ENCODE data around the gene CT45A9.
"Not testable (repeated sequence)": the region's sequence is repeated elsewhere in the genome, so short reads cannot be mapped to it uniquely, and the experiment has no call there.

Gene CT45A9, protein sequence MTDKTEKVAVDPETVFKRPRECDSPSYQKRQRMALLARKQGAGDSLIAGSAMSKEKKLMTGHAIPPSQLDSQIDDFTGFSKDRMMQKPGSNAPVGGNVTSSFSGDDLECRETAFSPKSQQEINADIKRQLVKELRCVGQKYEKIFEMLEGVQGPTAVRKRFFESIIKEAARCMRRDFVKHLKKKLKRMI

GRCh38 chrX:135871712-135872111 is at the start of gene CT45A9:
CT45A9 (minus strand) TSS chrX:135871812; CDS start chrX:135868061, 3,751 bp downstream.
- DNase-seq (ENCODE audit: low spot score), result not testable (repeated sequence)

DNA sequence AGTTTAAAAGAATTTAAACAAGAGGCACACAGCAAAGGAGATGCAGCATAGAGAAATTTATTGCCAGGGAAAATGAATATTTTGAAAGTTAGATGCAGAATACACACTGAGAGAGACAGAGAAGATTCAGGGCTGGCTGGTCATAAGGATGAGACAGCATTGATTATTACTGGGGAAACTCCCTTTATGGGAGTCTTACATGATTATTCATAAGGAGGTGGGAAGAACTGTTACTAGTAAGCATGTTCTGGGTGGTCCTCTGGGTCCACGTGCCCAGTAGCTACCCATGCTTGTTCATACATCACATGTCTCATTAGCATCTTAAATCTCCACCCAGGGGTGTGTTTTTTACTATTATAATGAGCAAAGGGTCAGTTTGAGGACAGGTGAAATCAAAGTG is 48.9 kb upstream of the CT45A9 start:
- not testable (repeated sequence) for DNase-seq (ENCODE audit: low spot score)

GRCh38 chrX:135914404-135914803 is 42.8 kb upstream of the CT45A9 start:
- no peak for DNase-seq (ENCODE audit: low spot score)

DNA sequence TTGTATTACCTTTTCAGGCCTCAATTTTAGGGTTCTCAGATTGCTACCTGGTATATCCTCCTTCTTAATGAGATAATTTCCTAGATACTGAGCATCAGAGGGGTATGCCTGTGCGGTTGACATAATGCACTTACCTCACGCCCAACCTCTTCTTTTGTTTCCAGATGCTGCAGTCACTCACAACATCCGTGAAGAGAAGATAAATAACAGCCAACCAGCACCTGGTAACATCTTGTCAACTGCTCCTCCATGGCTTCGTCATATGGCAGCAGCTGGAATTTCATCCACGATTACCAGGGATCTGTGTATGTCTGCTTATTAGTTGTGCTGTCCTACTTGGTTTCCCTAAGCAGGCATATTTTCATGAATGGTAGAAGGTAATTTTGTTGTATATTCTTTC is 38.6 kb upstream of the CT45A9 start:
- DNase-seq (ENCODE audit: low spot score), result no peak

DNA sequence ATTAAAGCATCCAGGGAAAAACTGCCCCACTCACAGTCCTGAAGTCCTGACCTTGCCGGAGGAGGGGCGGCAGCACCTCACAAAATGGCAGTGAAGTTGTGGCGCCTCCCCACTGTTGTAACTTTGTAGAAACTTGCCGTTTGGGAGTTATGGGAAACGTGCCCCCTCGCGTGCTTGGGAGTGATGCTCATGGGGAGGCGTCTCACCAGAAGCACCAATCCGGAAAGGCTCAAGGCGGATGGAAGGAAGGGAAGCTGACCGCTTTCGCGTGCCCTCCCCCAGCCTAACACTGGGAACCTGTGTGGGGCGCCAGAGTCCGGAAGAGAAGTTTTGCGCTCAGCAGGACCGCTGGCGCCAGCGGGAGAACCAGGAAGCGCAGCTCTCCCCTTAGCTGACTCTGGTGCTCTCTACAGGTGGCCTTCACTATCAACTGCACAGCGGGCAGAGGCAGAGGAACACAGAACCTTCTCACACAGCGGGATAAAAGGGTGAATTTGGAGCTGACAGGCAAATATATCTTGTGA is 21.7 kb upstream of the CT45A9 start, which contains the start of the genes CT45A10 and SAGE1:
Gene CT45A10, minus strand, starts transcription at position 151 of the 524 bp plus-strand sequence. CDS start 8,100 bp downstream, outside the sequence.
Gene SAGE1, plus strand, starts transcription at position 423 of the 524 bp plus-strand sequence. CDS start 2,527 bp downstream, outside the sequence.
- no peak for DNase-seq (ENCODE audit: low spot score)

- DNase-seq (ENCODE audit: low spot score), result no peak
Measured at GRCh38 chrX:135892781-135893180, 21.2 kb upstream of the CT45A9 start.

DNA sequence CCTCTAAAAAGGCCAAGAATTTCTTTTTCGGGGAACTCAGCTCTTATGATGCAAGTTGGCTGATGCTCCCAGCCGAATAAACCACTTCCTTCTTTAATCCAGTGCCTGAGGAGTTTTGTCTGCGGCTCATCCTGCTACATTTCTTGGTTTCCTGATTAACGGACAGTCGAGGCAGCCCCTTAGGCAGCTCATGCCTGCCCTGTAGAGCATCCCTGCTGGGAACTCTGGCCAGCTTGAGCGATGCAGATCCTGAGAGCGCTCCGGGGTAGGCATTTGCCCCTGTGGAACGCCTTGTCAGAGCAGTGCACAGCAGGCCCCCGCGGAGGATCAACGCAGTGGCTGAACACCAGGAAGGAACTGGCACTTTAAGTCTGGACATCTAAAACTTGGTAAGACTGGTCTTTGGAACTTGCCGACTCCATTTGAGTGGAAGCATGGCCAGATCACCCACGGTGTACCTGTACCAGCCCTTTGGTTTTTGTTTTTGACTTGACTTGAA is 18.5 kb upstream of the CT45A9 start:
- no peak for DNase-seq (ENCODE audit: low spot score)

DNA sequence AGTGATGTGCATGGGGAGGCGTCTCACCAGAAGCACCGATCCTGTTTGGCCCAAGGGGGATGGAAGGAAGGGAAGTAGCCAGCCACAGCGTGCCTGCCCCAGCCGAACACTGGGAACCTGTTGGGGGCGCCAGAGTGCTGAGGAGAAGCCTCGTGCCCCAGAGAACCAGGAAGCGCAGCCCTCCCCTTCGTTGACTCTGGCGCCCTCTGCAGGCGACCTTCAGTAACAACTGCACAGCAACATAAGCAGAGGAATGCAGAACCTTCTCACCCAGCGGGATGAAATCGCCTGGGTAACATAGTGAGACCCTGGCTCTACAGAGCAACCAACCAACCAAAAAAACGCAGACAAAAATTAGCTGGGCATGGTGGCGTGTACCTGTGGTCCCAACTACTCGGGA is 17.4 kb upstream of the CT45A9 start:
- DNase-seq (ENCODE audit: low spot score), result not testable (repeated sequence)

GRCh38 chrX:135888230-135888629 is 16.6 kb upstream of the CT45A9 start:
- not testable (repeated sequence) for DNase-seq (ENCODE audit: low spot score)

- not testable (repeated sequence) for DNase-seq (ENCODE audit: low spot score)
Measured at GRCh38 chrX:135882741-135883140, 11.1 kb upstream of the CT45A9 start.

GRCh38 chrX:135854438-135854837 is 17.2 kb downstream of the CT45A9 start, which contains the start of gene CT45A8:
CT45A8 (minus strand) TSS chrX:135854538; CDS start chrX:135850783, 3,755 bp downstream.
- DNase-seq (ENCODE audit: low spot score), result not testable (repeated sequence)

- not testable (repeated sequence) for DNase-seq (ENCODE audit: low spot score)
Measured at GRCh38 chrX:135837180-135837579, 34.4 kb downstream of the CT45A9 start, which contains the start of gene CT45A7. CT45A7 (minus strand) TSS chrX:135837280; CDS start chrX:135833533, 3,747 bp downstream.

DNA sequence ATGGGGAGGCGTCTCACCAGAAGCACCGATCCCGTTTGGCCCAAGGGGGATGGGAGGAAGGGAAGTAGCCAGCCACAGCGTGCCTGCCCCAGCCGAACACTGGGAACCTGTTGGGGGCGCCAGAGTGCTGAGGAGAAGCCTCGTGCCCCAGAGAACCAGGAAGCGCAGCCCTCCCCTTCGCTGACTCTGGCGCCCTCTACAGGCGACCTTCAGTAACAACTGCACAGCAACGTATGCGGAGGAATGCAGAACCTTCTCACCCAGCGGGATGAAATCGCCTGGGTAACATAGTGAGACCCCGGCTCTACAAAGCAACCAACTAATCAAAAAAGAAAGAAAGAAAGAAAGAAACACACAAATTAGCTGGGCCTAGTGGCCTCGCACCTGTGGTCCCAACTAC is 51.7 kb downstream of the CT45A9 start, which contains the start of gene CT45A2:
Gene CT45A2, minus strand, starts transcription at position 101 of the 400 bp plus-strand sequence. CDS start 3,747 bp downstream, outside the sequence.
- DNase-seq (ENCODE audit: low spot score), result not testable (repeated sequence)

Data from SW480 (cell line).